ENCODE data around the gene RAB15.

The RAB15 gene

GRCh38 chr14:64944041-64944440, 28.1 kb downstream of the RAB15 start:
- TF ChIP-seq CTCF (IDR thresholded peaks at IDR 0.05; ENCODE audit: low read depth, low read length), result no peak
- no peak for DNase-seq (ENCODE audit: extremely low read depth, low read depth)

- no peak for TF ChIP-seq CTCF (IDR thresholded peaks at IDR 0.05; ENCODE audit: low read depth, low read length)
- no peak for DNase-seq (ENCODE audit: extremely low read depth, low read depth)
Observed at GRCh38 chr14:64943556-64943955, 28.6 kb downstream of the RAB15 start.

GRCh38 chr14:64942531-64943111, 29.5 kb downstream of the RAB15 start, which contains the start of gene GPX2:
GPX2 (minus strand) TSS chr14:64942745; CDS start chr14:64942726, 19 bp downstream.
- no peak for DNase-seq (ENCODE audit: extremely low read depth, low read depth)

GRCh38 chr14:64940336-64940910, 31.7 kb downstream of the RAB15 start:
- no peak for DNase-seq (ENCODE audit: extremely low read depth, low read depth)
- no peak for TF ChIP-seq CTCF (IDR thresholded peaks at IDR 0.05; ENCODE audit: low read depth, low read length)

More at GRCh38 chr14:64942531-64943111, 29.5 kb downstream of the RAB15 start, which contains the start of gene GPX2:
- TF ChIP-seq CTCF (IDR thresholded peaks at IDR 0.05; ENCODE audit: low read depth, low read length), result no peak

GRCh38 chr14:64939817-64940190, 32.3 kb downstream of the RAB15 start:
- DNase-seq (ENCODE audit: extremely low read depth, low read depth), result no peak
- TF ChIP-seq CTCF (IDR thresholded peaks at IDR 0.05; ENCODE audit: low read depth, low read length), result no peak

- DNase-seq (ENCODE audit: extremely low read depth, low read depth), result no peak
Observed at GRCh38 chr14:64938972-64939816, 32.9 kb downstream of the RAB15 start.

More at GRCh38 chr14:64938972-64939816, 32.9 kb downstream of the RAB15 start:
- TF ChIP-seq CTCF (IDR thresholded peaks at IDR 0.05; ENCODE audit: low read depth, low read length), result no peak
